NCI-H510A treated with DMSO at 0.1 percent for 48 hours (cell line): Measurements from ENCODE around the gene NT5DC4.

ENCODE experiments used
- DNase-seq: peaks from one replicate; lab custom pipeline; 2025; lab: John Stamatoyannopoulos, UW

The NT5DC4 gene

GRCh38 chr2:112787294-112787693 lies 66.5 kb downstream of the NT5DC4 start:
- no peak for DNase-seq

GRCh38 chr2:112787729-112788393 lies 67.0 kb downstream of the NT5DC4 start:
- no peak for DNase-seq

GRCh38 chr2:112788653-112789052 lies 67.8 kb downstream of the NT5DC4 start:
- DNase-seq, result no peak
